ENCODE measurements around the gene TSC22D3.

- TF ChIP-seq EZH2 (IDR thresholded peaks at IDR 0.05; ENCODE audit: borderline replicate concordance, insufficient read depth, low read depth, low read length, poor library complexity, severe bottlenecking), result no peak
- TF ChIP-seq, protein P1, sequence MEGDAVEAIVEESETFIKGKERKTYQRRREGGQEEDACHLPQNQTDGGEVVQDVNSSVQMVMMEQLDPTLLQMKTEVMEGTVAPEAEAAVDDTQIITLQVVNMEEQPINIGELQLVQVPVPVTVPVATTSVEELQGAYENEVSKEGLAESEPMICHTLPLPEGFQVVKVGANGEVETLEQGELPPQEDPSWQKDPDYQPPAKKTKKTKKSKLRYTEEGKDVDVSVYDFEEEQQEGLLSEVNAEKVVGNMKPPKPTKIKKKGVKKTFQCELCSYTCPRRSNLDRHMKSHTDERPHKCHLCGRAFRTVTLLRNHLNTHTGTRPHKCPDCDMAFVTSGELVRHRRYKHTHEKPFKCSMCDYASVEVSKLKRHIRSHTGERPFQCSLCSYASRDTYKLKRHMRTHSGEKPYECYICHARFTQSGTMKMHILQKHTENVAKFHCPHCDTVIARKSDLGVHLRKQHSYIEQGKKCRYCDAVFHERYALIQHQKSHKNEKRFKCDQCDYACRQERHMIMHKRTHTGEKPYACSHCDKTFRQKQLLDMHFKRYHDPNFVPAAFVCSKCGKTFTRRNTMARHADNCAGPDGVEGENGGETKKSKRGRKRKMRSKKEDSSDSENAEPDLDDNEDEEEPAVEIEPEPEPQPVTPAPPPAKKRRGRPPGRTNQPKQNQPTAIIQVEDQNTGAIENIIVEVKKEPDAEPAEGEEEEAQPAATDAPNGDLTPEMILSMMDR (IDR thresholded peaks at IDR 0.05), result no peak
Measured at GRCh38 chrX:107780525-107780924, 4.9 kb upstream of the TSC22D3 start.
